Ishikawa (cell line): ENCODE measurements around the gene RNF181.

Source experiments
- CEBPB ChIP-seq: IDR thresholded peaks from 2 replicates; pipeline ENCODE4 v1.6.1; 2012
- CREB1 ChIP-seq: IDR thresholded peaks from 2 replicates; pipeline ENCODE4 v1.6.1; 2012; ENCODE audit warnings: low read depth
- EGR1 ChIP-seq: IDR thresholded peaks from 2 replicates; pipeline ENCODE4 v1.6.1; 2012
- EP300 ChIP-seq: IDR thresholded peaks from 2 replicates; pipeline ENCODE4 v1.6.1; 2012; ENCODE audit warnings: borderline replicate concordance
- FOXM1 ChIP-seq: IDR thresholded peaks from 2 replicates; pipeline ENCODE4 v1.6.1; 2012; ENCODE audit warnings: low read depth, borderline replicate concordance
- MAX ChIP-seq: IDR thresholded peaks from 2 replicates; pipeline ENCODE4 v1.6.1; 2012
- NFIC ChIP-seq: IDR thresholded peaks from 2 replicates; pipeline ENCODE4 v1.6.1; 2012
- RAD21 ChIP-seq: IDR thresholded peaks from 2 replicates; pipeline ENCODE4 v1.6.1; 2012; ENCODE audit warnings: low read depth
- TAF1 ChIP-seq: IDR thresholded peaks from 2 replicates; pipeline ENCODE4 v1.6.1; 2012; ENCODE audit warnings: low read depth, mild to moderate bottlenecking
- TCF12 ChIP-seq: IDR thresholded peaks from 2 replicates; pipeline ENCODE4 v1.6.1; 2012; ENCODE audit warnings: low read depth
- TEAD4 ChIP-seq: IDR thresholded peaks from 2 replicates; pipeline ENCODE4 v1.6.1; 2012
- YY1 ChIP-seq: IDR thresholded peaks from 2 replicates; pipeline ENCODE4 v1.6.1; 2012; ENCODE audit warnings: low read depth
- ZBTB7A ChIP-seq: IDR thresholded peaks from 2 replicates; pipeline ENCODE4 v1.6.1; 2012; ENCODE audit warnings: low read depth
- TF ChIP-seq, protein P1 (sequence below): IDR thresholded peaks from 2 replicates; pipeline ENCODE4 v1.6.1; 2012; ENCODE audit warnings: low read depth, mild to moderate bottlenecking
- TF ChIP-seq, protein P2 (sequence below): IDR thresholded peaks from 2 replicates; pipeline ENCODE4 v1.6.1; 2012

RNF181 gene

DNA sequence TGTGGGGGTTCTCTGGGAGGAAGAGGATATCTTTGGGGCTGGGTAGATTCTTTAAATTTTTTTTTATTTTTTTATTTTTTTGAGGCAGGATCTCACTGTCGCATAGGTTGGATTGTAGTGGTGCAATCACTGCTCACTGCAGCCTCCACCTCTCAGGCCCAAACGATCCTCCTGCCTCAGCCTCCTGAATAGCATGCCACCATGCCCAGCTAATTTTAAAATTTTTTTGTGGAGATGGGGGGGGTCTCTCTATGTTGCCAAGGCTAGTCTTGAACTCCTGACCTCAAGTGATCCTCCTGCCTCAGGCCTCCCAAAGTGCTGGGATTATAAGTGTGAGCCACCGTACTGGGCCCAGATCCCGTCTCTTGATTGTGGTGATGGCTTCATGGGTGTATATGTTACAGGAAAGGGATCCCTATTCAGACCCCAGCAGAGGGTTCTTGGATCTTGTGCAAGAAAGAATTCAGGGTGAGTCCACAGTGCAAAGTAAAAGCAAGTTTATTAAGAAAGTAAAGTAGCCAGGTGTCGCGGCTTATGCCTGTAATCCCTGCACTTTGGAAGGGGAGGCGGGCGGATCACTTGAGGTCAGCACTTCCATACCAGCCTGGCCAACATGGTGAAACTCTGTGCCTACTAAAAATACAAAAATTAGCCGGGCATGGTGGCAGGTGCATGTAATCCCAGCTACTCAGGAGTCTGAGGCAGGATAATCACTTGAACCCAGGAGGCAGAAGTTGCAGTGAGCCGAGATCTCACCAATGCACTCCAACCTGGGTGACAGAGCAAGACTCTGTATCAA is 18.4 kb downstream of the RNF181 start:
- TF ChIP-seq CEBPB (no peak), TCF12 (no peak), ZBTB7A (no peak), TAF1 (no peak)

DNA sequence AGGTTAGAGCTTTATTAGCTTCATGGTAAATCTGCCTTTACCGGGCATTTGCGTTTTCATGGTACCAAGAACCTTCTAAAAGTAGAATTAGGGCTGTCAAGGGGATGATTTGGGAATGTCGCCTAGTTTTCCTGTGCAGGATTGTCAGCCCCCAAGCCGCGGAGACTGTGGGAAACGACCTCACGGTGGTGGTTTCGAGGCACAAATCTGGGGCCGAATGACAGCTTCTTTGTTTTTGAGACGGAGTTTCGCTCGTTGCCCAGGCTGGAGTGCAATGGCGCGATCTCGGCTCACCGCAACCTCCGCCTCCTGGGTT is 19.8 kb downstream of the RNF181 start:
- TF ChIP-seq EP300 (no peak), ZBTB7A (no peak), MAX (no peak), RAD21 (no peak), FOXM1 (no peak)

- TF ChIP-seq CREB1 (no peak), ZBTB7A (no peak), TAF1 (no peak), EGR1 (no peak), NFIC (no peak), TCF12 (no peak), RAD21 (no peak), EP300 (no peak), TEAD4 (no peak), CEBPB (no peak), YY1 (no peak), FOXM1 (no peak), MAX (no peak)
- TF ChIP-seq, protein P1, sequence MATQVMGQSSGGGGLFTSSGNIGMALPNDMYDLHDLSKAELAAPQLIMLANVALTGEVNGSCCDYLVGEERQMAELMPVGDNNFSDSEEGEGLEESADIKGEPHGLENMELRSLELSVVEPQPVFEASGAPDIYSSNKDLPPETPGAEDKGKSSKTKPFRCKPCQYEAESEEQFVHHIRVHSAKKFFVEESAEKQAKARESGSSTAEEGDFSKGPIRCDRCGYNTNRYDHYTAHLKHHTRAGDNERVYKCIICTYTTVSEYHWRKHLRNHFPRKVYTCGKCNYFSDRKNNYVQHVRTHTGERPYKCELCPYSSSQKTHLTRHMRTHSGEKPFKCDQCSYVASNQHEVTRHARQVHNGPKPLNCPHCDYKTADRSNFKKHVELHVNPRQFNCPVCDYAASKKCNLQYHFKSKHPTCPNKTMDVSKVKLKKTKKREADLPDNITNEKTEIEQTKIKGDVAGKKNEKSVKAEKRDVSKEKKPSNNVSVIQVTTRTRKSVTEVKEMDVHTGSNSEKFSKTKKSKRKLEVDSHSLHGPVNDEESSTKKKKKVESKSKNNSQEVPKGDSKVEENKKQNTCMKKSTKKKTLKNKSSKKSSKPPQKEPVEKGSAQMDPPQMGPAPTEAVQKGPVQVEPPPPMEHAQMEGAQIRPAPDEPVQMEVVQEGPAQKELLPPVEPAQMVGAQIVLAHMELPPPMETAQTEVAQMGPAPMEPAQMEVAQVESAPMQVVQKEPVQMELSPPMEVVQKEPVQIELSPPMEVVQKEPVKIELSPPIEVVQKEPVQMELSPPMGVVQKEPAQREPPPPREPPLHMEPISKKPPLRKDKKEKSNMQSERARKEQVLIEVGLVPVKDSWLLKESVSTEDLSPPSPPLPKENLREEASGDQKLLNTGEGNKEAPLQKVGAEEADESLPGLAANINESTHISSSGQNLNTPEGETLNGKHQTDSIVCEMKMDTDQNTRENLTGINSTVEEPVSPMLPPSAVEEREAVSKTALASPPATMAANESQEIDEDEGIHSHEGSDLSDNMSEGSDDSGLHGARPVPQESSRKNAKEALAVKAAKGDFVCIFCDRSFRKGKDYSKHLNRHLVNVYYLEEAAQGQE: no peak
- TF ChIP-seq, protein P2, sequence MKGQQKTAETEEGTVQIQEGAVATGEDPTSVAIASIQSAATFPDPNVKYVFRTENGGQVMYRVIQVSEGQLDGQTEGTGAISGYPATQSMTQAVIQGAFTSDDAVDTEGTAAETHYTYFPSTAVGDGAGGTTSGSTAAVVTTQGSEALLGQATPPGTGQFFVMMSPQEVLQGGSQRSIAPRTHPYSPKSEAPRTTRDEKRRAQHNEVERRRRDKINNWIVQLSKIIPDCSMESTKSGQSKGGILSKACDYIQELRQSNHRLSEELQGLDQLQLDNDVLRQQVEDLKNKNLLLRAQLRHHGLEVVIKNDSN: no peak
Measured at GRCh38 chr2:85619617-85620016, 24.1 kb downstream of the RNF181 start.

GRCh38 chr2:85621338-85621737 is 25.8 kb downstream of the RNF181 start:
- no peak for TF ChIP-seq ZBTB7A
- TF ChIP-seq FOXM1: no peak
- TF ChIP-seq NFIC: no peak
- no peak for TF ChIP-seq CEBPB
- no peak for TF ChIP-seq MAX
- no peak for TF ChIP-seq EGR1
- TF ChIP-seq, protein P1: no peak
- TF ChIP-seq YY1: no peak
- no peak for TF ChIP-seq RAD21

DNA sequence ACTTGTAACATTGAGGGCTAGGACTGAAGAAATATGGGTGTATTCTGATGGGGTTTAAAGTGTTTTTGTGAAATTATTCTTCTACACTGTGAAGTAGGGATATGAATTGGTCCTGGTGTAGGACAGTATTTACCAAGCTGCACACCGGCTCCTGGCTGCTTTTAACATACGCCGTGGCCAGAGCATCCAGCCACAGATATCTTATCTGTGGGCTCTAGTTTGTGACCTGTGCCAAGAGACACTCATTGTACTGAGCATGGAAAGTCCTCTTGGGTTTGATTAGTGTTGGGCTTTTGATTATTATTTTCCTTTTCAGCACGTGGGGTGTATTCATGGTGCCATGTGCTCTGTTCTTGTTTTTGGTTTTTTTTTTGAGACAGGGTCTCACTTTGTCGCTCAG is 28.4 kb downstream of the RNF181 start:
- TF ChIP-seq, protein P1: no peak
- no peak for TF ChIP-seq TCF12

- no peak for TF ChIP-seq TAF1
- TF ChIP-seq EP300: no peak
- no peak for TF ChIP-seq MAX
- no peak for TF ChIP-seq TEAD4
- TF ChIP-seq CREB1: no peak
- no peak for TF ChIP-seq TCF12
- no peak for TF ChIP-seq NFIC
- no peak for TF ChIP-seq FOXM1
- no peak for TF ChIP-seq RAD21
- TF ChIP-seq ZBTB7A: no peak
- TF ChIP-seq CEBPB: no peak
- TF ChIP-seq EGR1: no peak
- TF ChIP-seq, protein P1: no peak
- TF ChIP-seq YY1: no peak
- TF ChIP-seq, protein P2: no peak
Measured at GRCh38 chr2:85628658-85629057, 33.1 kb downstream of the RNF181 start.
